Right lobe of liver (tissue), 6 donors: ENCODE measurements around the gene USP9X. TPM values are rescaled to one million over a fixed set of nuclear protein-coding genes. Genes with fewer than 3 reads are reported as not detected.
A peak's percentile ranks its signal among the peaks of the same experiment; 100 is the strongest.
"Not testable (repeated sequence)": the region's sequence is repeated elsewhere in the genome, so short reads cannot be mapped to it uniquely, and the experiment has no call there.

Experiments used
- ATAC-seq, 4 donors: fragments of 200-7000 bp; cut with Tn5 transposase; one replicate each; pipeline ENCODE4 v1.9.1; 2020; ENCODE audit warnings: mild to moderate bottlenecking in 4 of 4, moderate library complexity in 4 of 4
- DNase-seq, 3 donors: peaks; one replicate each; pipeline ENCODE4 v3.0.0-alpha.2; 2020
- H3K27ac ChIP-seq, 3 donors: fragments of 200-600 bp; one replicate each; pipeline ENCODE4 v1.8.0; 2022
- H3K27me3 ChIP-seq, 2 donors: fragments of 200-600 bp; one replicate each; pipeline ENCODE4 v1.8.0; 2022
- H3K36me3 ChIP-seq, 4 donors: fragments of 200-600 bp; sonication (generic) in 1 of 4; one replicate each; pipeline versions ENCODE4 v1.5.1 to v1.8.0; 2017 to 2022; ENCODE audit warnings: control low read depth in 1 of 4
- H3K4me1 ChIP-seq, 4 donors: fragments of 200-600 bp; sonication (generic) in 1 of 4; one replicate each; pipeline versions ENCODE4 v1.5.1 to v1.8.0; 2017 to 2022; ENCODE audit warnings: control low read depth in 1 of 4
- H3K4me3 ChIP-seq, 3 donors: fragments of 200-600 bp; one replicate each; pipeline ENCODE4 v1.8.0; 2022
- H3K9me3 ChIP-seq, 4 donors: fragments of 200-600 bp; sonication (generic) in 1 of 4; one replicate each; pipeline versions ENCODE4 v1.5.1 to v1.8.0; 2017 to 2022; ENCODE audit warnings: control low read depth in 1 of 4
- CTCF ChIP-seq, 4 donors: fragments of 200-600 bp in 3 of 4; fragments of 450-650 bp in 1 of 4; IDR thresholded peaks; one replicate each; pipeline versions ENCODE4 v1.5.1 to v1.8.0; 2016 to 2022; ENCODE audit warnings: antibody characterized with exemption in 4 of 4, mild to moderate bottlenecking in 2 of 4
- POLR2A ChIP-seq: fragments of 450-650 bp; IDR thresholded peaks from one replicate; pipeline ENCODE4 v1.6.1; 2017; ENCODE audit warnings: antibody characterized with exemption, mild to moderate bottlenecking
- WGBS: methylation state at CpG from one replicate; pipeline ENCODE4 v1.1.6; 2018; ENCODE audit warnings: low coverage, low lambda C conversion rate; ENCODE audit not compliant: insufficient coverage; ENCODE audit errors: missing lambda C conversion rate; 5-methylcytosine and 5-hydroxymethylcytosine counted together
- intact Hi-C, 2 donors: fragments of 100-400 bp; cut with DNase I; formaldehyde crosslinking; loops; one replicate each; pipeline versions ENCODE4 v1.11.2 to v1.14.1; 2022
- total RNA-seq, 6 experiments: library from RNA; depleted of rRNA in 2 of 6; stranded (reverse); fragments of >200 nt in 2 of 6; fragmentation: NEBNext Ultra II Directional in 3 of 6; extraction: Animal tissue kit (Norgen Biotek cat#: 25700) in 3 of 6; gene quantifications; one replicate each; pipeline versions ENCODE4 v1.1.0 to v1.2.4, GENCODE V29; 2016 to 2023
- donor health status: DM: no; HTN: yes; CAD: no.
- donor health status: DM: no; HTN: no; CAD: no.
- donor health status: DM: no; HTN: no; CAD: no.
- donor health status: DM: no; HTN: yes; CAD: no.
- donor health status: DM: no; HTN: yes; CAD: no.

USP9X gene
- total RNA-seq, 6 experiments from 2014 or later: 53.5 to 76.2 (median 63.1) TPM

- H3K27ac ChIP-seq: no peak overlapping the region
- 74% methylated on average over 3 of the region's 3 CpGs for WGBS
- H3K4me3 ChIP-seq: no peak overlapping the region
- intact Hi-C loops: no loop called here
- no peaks in the 10 kb centered on the region for H3K36me3 ChIP-seq
- no peaks in the 10 kb centered on the region for H3K4me1 ChIP-seq
- H3K27me3 ChIP-seq: no peaks in the 10 kb centered on the region
- no peak for DNase-seq
- ATAC-seq: peak in 1 of 4 donors; percentile 20
- TF ChIP-seq POLR2A (no peak), CTCF (IDR thresholded peaks at IDR 0.05) (no peak)
- H3K9me3 ChIP-seq: no peaks in the 10 kb centered on the region
Observed at GRCh38 chrX:41055740-41056139, 29.5 kb upstream of the USP9X start.

DNA sequence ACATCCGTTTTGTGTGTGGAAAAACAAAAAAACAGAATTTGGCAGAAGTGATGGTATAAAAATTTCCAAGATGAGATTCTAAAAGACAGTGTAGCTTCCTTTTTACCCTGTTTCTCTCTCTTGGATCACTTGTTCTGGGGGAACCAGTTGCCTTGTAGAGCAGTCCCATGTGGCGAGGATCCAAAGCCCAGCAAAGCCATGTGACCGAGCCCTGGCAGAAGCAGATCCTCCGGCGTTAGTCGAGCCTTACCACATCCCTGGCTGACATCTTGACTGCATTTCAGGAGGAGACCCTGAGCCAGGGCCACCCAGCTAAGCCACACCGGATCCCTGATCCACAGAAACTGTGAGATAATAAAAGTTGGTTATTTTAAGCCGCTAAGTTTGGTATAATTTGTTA is 22.0 kb upstream of the USP9X start:
- H3K4me3 ChIP-seq, intact Hi-C loops, H3K36me3 ChIP-seq, H3K9me3 ChIP-seq, H3K4me1 ChIP-seq, H3K27ac ChIP-seq, H3K27me3 ChIP-seq, DNase-seq: not testable (repeated sequence)
- 75% methylated on average over 7 of the region's 8 CpGs for WGBS
- peak in 3 of 4 donors; percentile 29 to 72 (median 54) for ATAC-seq

DNA sequence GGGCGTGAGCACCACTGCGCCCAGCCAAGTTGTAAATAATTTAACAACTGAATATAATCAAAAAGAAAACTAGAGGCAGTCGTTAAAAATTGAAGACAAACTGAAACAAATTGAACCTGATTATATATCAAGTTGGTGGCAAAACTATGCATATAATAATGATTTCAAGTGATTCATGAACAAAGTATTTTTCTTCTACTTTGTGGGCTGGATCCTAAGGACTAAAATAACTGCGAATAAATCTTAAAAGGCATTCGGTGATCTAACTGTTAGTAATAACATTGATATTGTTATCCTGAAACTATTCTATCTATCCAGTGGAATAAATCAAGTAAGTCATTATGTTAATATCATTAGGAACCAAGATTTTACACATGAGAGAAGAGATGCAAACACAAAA is 21.2 kb upstream of the USP9X start:
- Histone ChIP-seq H3K9me3 (no peaks in the 10 kb centered on the region), H3K36me3 (no peaks in the 10 kb centered on the region), H3K4me3 (no peak overlapping the region), H3K27ac (no peak overlapping the region), H3K27me3 (no peaks in the 10 kb centered on the region), H3K4me1 (no peaks in the 10 kb centered on the region)
- WGBS: 64% methylated on average over 5 of the region's 5 CpGs
- no peak for ATAC-seq
- DNase-seq: no peak
- intact Hi-C loops: no loop called here
- TF ChIP-seq CTCF (IDR thresholded peaks at IDR 0.05): no peak
- no peak for TF ChIP-seq POLR2A

- Histone ChIP-seq H3K27me3 (no peaks in the 10 kb centered on the region), H3K27ac (no peak overlapping the region), H3K4me1 (no peaks in the 10 kb centered on the region), H3K9me3 (no peaks in the 10 kb centered on the region), H3K4me3 (no peak overlapping the region), H3K36me3 (no peaks in the 10 kb centered on the region)
- ATAC-seq (no peak), DNase-seq (no peak)
- 83% methylated on average over 1 of the region's 1 CpG for WGBS
- TF ChIP-seq CTCF (IDR thresholded peaks at IDR 0.05): no peak
- no peak for TF ChIP-seq POLR2A
- intact Hi-C loops: no loop called here
Observed at GRCh38 chrX:41066391-41066790, 18.9 kb upstream of the USP9X start.

DNA sequence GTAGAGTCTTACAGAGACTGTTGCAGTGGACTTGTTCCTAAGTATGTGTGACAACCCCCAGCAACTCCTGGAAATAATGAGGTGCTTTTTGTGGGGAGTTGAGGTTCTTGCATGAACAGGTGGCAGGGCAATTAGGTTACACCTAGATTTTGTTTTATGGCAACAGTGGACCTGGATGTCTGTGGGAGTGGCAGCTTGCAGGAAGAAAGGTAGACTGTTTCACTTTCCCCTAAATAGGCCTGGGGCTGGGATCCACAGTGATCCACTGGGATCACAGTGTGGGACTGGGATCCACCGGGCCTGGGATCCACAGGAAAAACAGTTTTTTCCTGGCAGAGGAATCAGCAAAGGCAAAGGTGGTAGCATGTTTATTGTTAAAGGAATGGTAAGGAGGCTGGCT is 18.3 kb upstream of the USP9X start:
- TF ChIP-seq CTCF (IDR thresholded peaks at IDR 0.05) (no peak), POLR2A (no peak)
- intact Hi-C loops: no loop called here
- Histone ChIP-seq H3K27me3 (no peaks in the 10 kb centered on the region), H3K9me3 (no peaks in the 10 kb centered on the region), H3K36me3 (no peaks in the 10 kb centered on the region), H3K4me1 (no peaks in the 10 kb centered on the region), H3K4me3 (no peak overlapping the region), H3K27ac (no peak overlapping the region)
- no CpG with 5 or more reads among the region's 1 CpG for WGBS
- no peak for DNase-seq
- no peak for ATAC-seq
